Stomach (tissue), 9 donors: ENCODE data around the gene EBF3. TPM values are rescaled to one million over a fixed set of nuclear protein-coding genes. Genes with fewer than 3 reads are reported as not detected.

Experiments
- DNase-seq, 2 donors: peaks; one replicate each; pipeline versions ENCODE4 v3.0.0 to v3.0.0-alpha.2; 2013 to 2019
- H3K27ac ChIP-seq, 5 donors: fragments of 200-600 bp in 4 of 5; sonication (generic) in 4 of 5; one replicate each; pipeline ENCODE4 v1.5.1; 2013 to 2019; ENCODE audit warnings: mild to moderate bottlenecking in 1 of 5, moderate library complexity in 1 of 5
- H3K27me3 ChIP-seq, 3 donors: fragments of 200-600 bp; sonication (generic); one replicate each; pipeline ENCODE4 v1.5.1; 2017 to 2019; ENCODE audit warnings: mixed run types in 1 of 3
- H3K36me3 ChIP-seq, 4 donors: fragments of 200-600 bp; sonication (generic); 1 replicate in 3 of 4; 2 replicates in 1 of 4; pipeline ENCODE4 v1.5.1; 2016 to 2019
- H3K4me1 ChIP-seq, 4 donors: fragments of 200-600 bp; sonication (generic); one replicate each; pipeline ENCODE4 v1.5.1; 2016 to 2019
- H3K4me3 ChIP-seq, 4 donors: fragments of 200-600 bp; sonication (generic) in 3 of 4; one replicate each; pipeline ENCODE4 v1.5.1; 2016 to 2019; ENCODE audit warnings: mild to moderate bottlenecking in 1 of 4
- H3K9me3 ChIP-seq, 4 donors: fragments of 200-600 bp; sonication (generic); one replicate each; pipeline ENCODE4 v1.5.1; 2016 to 2019
- EP300 ChIP-seq: sonication (generic); formaldehyde crosslinking; IDR thresholded peaks from one replicate; pipeline ENCODE4 v1.6.1; 2017; ENCODE audit warnings: antibody characterized with exemption
- POLR2A ChIP-seq, 4 donors: fragments of 450-650 bp; IDR thresholded peaks; one replicate each; pipeline ENCODE4 v1.6.1; 2016; ENCODE audit warnings: antibody characterized with exemption in 4 of 4, control low read depth in 2 of 4, mild to moderate bottlenecking in 1 of 4, moderate library complexity in 1 of 4
- POLR2AphosphoS5 ChIP-seq, 3 donors: sonication (generic); formaldehyde crosslinking; IDR thresholded peaks; one replicate each; pipeline ENCODE4 v1.6.1; 2016; ENCODE audit warnings: antibody characterized with exemption in 3 of 3
- WGBS, 5 donors: extraction: QIAGEN DNeasy Blood & Tissue Kit in 3 of 5; methylation state at CpG; one replicate each; pipeline versions ENCODE4 v1.1.5 to v1.1.7; 2013 to 2018; 5-methylcytosine and 5-hydroxymethylcytosine counted together
- intact Hi-C: fragments of 100-400 bp; cut with DNase I; formaldehyde crosslinking; loops from one replicate; pipeline ENCODE4 v1.15.1; 2023; ENCODE audit warnings: low total_unique reads
- polyA plus RNA-seq, 3 donors: library from polyadenylated mRNA; stranded (reverse); fragments of 200-250 nt; gene quantifications; one replicate each; pipeline ENCODE4 v1.2.3, GENCODE V29; 2013
- total RNA-seq, 5 donors: library from RNA; depleted of rRNA; stranded (reverse); fragments of >200 nt; gene quantifications; one replicate each; pipeline versions ENCODE4 v1.1.0 to v1.2.3, GENCODE V29; 2014 to 2016
- TF ChIP-seq, protein P1 (sequence below), 7 experiments: fragments of 450-650 bp in 4 of 7; fragments of 200-600 bp in 3 of 7; sonication (generic) in 3 of 7; IDR thresholded peaks; one replicate each; pipeline ENCODE4 v1.5.1; 2016 to 2019; ENCODE audit warnings: antibody characterized with exemption in 7 of 7, control low read depth in 2 of 7, mild to moderate bottlenecking in 1 of 7
- donor health status: healthy with polysubstance abuse.
- donor health status: Bipolar disorder and iron deficiency.
- donor health status: healthy.

Gene EBF3
- total and polyA plus RNA-seq, 8 donors, result 0.19 to 7.3 (median 0.58) TPM; not detected in 3

DNA sequence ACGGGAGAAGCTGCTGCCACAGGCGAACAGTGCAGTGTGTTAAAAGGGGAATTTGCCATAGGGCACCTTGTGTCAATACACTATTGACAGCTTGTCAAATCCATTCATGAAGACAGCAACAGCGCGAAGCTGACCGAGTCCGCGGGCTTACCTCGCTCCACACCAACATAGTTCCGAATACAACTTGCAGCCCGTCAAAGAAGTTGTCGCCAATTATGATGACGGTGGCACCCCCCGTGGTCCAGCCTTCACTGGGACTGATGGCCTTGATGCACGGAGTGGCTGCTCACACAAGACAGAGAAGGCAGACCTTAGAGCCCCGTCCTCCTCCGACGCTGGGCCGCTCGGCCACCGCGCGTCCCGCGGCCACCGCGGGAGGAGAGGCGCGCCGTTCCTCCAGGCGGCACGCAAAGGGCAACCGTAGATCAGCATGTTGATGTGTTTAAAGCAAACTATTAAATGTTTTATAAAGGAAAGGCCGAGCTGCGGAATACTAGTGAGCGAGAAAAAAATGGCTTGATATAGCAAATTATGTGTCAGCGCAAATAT lies 96.4 kb downstream of the EBF3 start:
- WGBS, 5 donors, result 95 to 97% (median 97%) methylated on average over 36 of the region's 36 CpGs
- H3K27me3 ChIP-seq, result no peaks in the 10 kb centered on the region
- no peak overlapping the region for H3K4me3 ChIP-seq
- H3K4me1 ChIP-seq, result peaks cover 0 to 10% (median 4%) of the 10 kb centered on the region in 4 donors
- intact Hi-C loops, result no loop called here
- no peak for TF ChIP-seq POLR2A (IDR thresholded peaks at IDR 0.05)
- TF ChIP-seq, protein P1, sequence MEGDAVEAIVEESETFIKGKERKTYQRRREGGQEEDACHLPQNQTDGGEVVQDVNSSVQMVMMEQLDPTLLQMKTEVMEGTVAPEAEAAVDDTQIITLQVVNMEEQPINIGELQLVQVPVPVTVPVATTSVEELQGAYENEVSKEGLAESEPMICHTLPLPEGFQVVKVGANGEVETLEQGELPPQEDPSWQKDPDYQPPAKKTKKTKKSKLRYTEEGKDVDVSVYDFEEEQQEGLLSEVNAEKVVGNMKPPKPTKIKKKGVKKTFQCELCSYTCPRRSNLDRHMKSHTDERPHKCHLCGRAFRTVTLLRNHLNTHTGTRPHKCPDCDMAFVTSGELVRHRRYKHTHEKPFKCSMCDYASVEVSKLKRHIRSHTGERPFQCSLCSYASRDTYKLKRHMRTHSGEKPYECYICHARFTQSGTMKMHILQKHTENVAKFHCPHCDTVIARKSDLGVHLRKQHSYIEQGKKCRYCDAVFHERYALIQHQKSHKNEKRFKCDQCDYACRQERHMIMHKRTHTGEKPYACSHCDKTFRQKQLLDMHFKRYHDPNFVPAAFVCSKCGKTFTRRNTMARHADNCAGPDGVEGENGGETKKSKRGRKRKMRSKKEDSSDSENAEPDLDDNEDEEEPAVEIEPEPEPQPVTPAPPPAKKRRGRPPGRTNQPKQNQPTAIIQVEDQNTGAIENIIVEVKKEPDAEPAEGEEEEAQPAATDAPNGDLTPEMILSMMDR (IDR thresholded peaks at IDR 0.05), result no peak
- no peak for TF ChIP-seq EP300
- no peak for TF ChIP-seq POLR2AphosphoS5 (IDR thresholded peaks at IDR 0.05)
- no peak overlapping the region for H3K27ac ChIP-seq
- no peaks in the 10 kb centered on the region for H3K36me3 ChIP-seq
- no peaks in the 10 kb centered on the region for H3K9me3 ChIP-seq
- no peak for DNase-seq

DNA sequence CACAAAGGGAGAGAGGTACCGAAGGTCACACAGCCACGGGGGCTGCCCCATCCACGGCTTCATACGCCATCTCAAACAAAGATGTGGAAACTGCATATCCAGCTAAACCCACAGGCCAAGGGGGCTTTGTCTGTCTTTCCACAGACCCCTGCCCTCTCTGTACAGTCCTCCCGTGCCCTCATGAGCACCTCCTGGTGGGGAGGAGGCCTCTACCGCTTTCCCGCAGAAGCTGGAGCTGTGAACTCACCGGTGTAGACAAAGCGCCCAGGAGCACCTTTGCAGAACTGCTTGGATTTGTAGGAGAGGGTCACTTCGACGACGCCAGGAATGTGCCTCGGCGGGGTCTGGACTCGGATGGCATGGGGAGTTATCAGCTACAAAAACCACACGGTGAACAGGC lies 97.2 kb downstream of the EBF3 start:
- no peaks in the 10 kb centered on the region for H3K36me3 ChIP-seq
- no peak overlapping the region for H3K4me3 ChIP-seq
- intact Hi-C loops, result no loop called here
- no peaks in the 10 kb centered on the region for H3K9me3 ChIP-seq
- no peak overlapping the region for H3K27ac ChIP-seq
- H3K27me3 ChIP-seq, result no peaks in the 10 kb centered on the region
- TF ChIP-seq POLR2A (IDR thresholded peaks at IDR 0.05) (no peak), POLR2AphosphoS5 (IDR thresholded peaks at IDR 0.05) (no peak), EP300 (no peak)
- TF ChIP-seq, protein P1 (IDR thresholded peaks at IDR 0.05), result no peak
- 91 to 97% (median 96%) methylated on average over 15 to 16 of the region's 16 CpGs for WGBS, 5 donors
- peaks cover 0 to 10% (median 4%) of the 10 kb centered on the region in 4 donors for H3K4me1 ChIP-seq
- DNase-seq, result no peak

DNA sequence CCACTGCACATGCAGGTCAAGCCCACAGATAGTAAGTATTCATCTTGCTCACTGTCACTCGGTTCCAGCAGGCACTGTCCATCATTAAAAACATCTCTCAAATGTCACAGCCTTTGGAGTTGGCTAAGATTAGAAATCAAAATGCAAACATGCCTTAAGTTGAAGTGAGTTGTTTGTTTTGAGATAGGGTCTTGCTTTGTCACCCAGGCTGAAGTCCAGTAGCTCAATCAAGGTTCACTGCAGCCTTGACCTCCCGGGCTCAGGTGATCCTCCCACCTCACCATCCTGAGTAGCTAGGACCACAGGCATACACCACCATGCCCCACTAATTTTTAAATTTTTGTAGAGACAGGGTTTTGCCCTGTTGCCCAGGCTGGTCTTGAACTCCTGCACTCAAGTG lies 98.1 kb downstream of the EBF3 start:
- no peak for DNase-seq
- H3K4me1 ChIP-seq, result peaks cover 0 to 4% (median 1%) of the 10 kb centered on the region in 4 donors
- peaks cover 0 to 3% (median 0%) of the 10 kb centered on the region in 3 donors for H3K27me3 ChIP-seq
- H3K27ac ChIP-seq, result no peak overlapping the region
- WGBS, 5 donors, result 36 to 57% (median 43%) methylated on average over 2 of the region's 2 CpGs
- no peaks in the 10 kb centered on the region for H3K9me3 ChIP-seq
- no peak overlapping the region for H3K4me3 ChIP-seq
- intact Hi-C loops, result no loop called here
- no peaks in the 10 kb centered on the region for H3K36me3 ChIP-seq
- TF ChIP-seq POLR2A (IDR thresholded peaks at IDR 0.05) (no peak), POLR2AphosphoS5 (IDR thresholded peaks at IDR 0.05) (no peak), EP300 (no peak)
- TF ChIP-seq, protein P1 (IDR thresholded peaks at IDR 0.05), result no peak

DNA sequence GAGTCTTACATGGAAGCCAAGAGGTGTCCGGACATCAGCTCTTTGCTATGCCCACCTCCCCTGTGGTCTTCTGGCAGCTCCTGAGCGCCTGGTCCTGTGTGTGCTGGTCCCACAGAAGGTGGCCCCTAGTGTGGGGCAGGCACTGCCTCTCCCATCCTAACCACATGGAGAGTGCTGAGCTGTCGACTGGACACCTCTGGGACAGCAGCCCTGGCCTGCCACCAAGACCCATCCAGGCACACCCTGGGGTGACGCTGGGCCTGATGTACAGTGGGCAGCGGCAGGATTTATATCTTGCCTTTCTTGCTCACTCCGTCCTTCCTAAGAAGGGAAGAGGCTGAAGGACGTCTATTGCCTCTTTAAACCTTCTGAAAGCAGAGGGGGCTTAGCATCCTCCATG lies 98.7 kb downstream of the EBF3 start:
- 89 to 93% (median 90%) methylated on average over 7 of the region's 7 CpGs for WGBS, 5 donors
- no peak for TF ChIP-seq POLR2A (IDR thresholded peaks at IDR 0.05)
- TF ChIP-seq, protein P1 (IDR thresholded peaks at IDR 0.05), result no peak
- TF ChIP-seq POLR2AphosphoS5 (IDR thresholded peaks at IDR 0.05), result no peak
- no peak for TF ChIP-seq EP300
- no peak overlapping the region for H3K27ac ChIP-seq

More for the DNA sequence above, 98.7 kb downstream of the EBF3 start:
- Histone ChIP-seq H3K4me3 (no peak overlapping the region), H3K27me3 (peaks cover 0 to 5% (median 0%) of the 10 kb centered on the region in 3 donors), H3K36me3 (no peaks in the 10 kb centered on the region), H3K4me1 (no peaks in the 10 kb centered on the region), H3K9me3 (no peaks in the 10 kb centered on the region)
- DNase-seq, result no peak
- intact Hi-C loops, result no loop called here
